Measurements from ENCODE around the gene SMPDL3B. TPM values are rescaled to one million over a fixed set of nuclear protein-coding genes. Genes with fewer than 3 reads are reported as not detected.

SMPDL3B gene
- total RNA-seq: 0.44 and 0.54 TPM in 2 replicates

- intact Hi-C loops (cut with micrococcal nuclease): no loop called here
These were observed at the start of gene SMPDL3B for GRCh38 chr1:27934818-27935549. Gene SMPDL3B, plus strand, starts transcription at chr1:27935000. Its CDS starts 184 bp downstream, at chr1:27935184.

GRCh38 chr1:27885114-27885528, 49.7 kb upstream of the SMPDL3B start:
- intact Hi-C loops (cut with micrococcal nuclease): no loop called here

- intact Hi-C loops (cut with micrococcal nuclease): no loop called here
These were observed 49.0 kb upstream of the SMPDL3B start for GRCh38 chr1:27885621-27886352.

GRCh38 chr1:27886353-27886679, 48.5 kb upstream of the SMPDL3B start:
- intact Hi-C loops (cut with micrococcal nuclease): no loop called here

GRCh38 chr1:27886744-27887143, 48.1 kb upstream of the SMPDL3B start:
- intact Hi-C loops (cut with micrococcal nuclease): loop anchor here (1.0 kb wide), 1 partner anchor 13 kb away; no protein-coding TSS in a partner anchor

GRCh38 chr1:27887215-27888021, 47.4 kb upstream of the SMPDL3B start:
- intact Hi-C loops (cut with micrococcal nuclease): loop anchor here (1.0 kb wide), 1 partner anchor 14 kb away; no protein-coding TSS in a partner anchor

- intact Hi-C loops (cut with micrococcal nuclease): no loop called here
These were observed 45.3 kb upstream of the SMPDL3B start for GRCh38 chr1:27889506-27889905.

GRCh38 chr1:27891196-27891889, 43.5 kb upstream of the SMPDL3B start:
- intact Hi-C loops (cut with micrococcal nuclease): loop anchor here (1.0 kb wide), 3 partner anchors 33 to 88 kb away; partner anchors contain the start of gene PPP1R8

GRCh38 chr1:27894521-27894920, 40.3 kb upstream of the SMPDL3B start:
- intact Hi-C loops (cut with micrococcal nuclease): no loop called here

- intact Hi-C loops (cut with micrococcal nuclease): no loop called here
These were observed 28.0 kb upstream of the SMPDL3B start for GRCh38 chr1:27906759-27907158.

GRCh38 chr1:27912429-27912828, 22.4 kb upstream of the SMPDL3B start:
- intact Hi-C loops (cut with micrococcal nuclease): no loop called here

GRCh38 chr1:27915082-27915575, 19.7 kb upstream of the SMPDL3B start:
- intact Hi-C loops (cut with micrococcal nuclease): no loop called here

- intact Hi-C loops (cut with micrococcal nuclease): no loop called here
These were observed 12.5 kb upstream of the SMPDL3B start for GRCh38 chr1:27922272-27922671.

GRCh38 chr1:27928216-27928954, 6.4 kb upstream of the SMPDL3B start:
- intact Hi-C loops (cut with micrococcal nuclease): no loop called here

GRCh38 chr1:27931184-27931583, 3.6 kb upstream of the SMPDL3B start:
- intact Hi-C loops (cut with micrococcal nuclease): no loop called here

GRCh38 chr1:27931759-27932158, 3.0 kb upstream of the SMPDL3B start:
- intact Hi-C loops (cut with micrococcal nuclease): no loop called here

- intact Hi-C loops (cut with micrococcal nuclease): no loop called here
These were observed 921 bp downstream of the SMPDL3B start for GRCh38 chr1:27935721-27936120.

GRCh38 chr1:27936370-27936769, 1.6 kb downstream of the SMPDL3B start:
- intact Hi-C loops (cut with micrococcal nuclease): no loop called here

- intact Hi-C loops (cut with micrococcal nuclease): no loop called here
These were observed 2.7 kb downstream of the SMPDL3B start for GRCh38 chr1:27937524-27937836.

GRCh38 chr1:27938488-27938887, 3.7 kb downstream of the SMPDL3B start:
- intact Hi-C loops (cut with micrococcal nuclease): no loop called here
